HFF-Myc (cell line): ENCODE measurements around the gene GLYATL1.

Experiments used
- DNase-seq: peaks from one replicate; pipeline ENCODE4 v3.0.0-alpha.2; 2011; ENCODE audit warnings: low read depth; ENCODE audit errors: extremely low read depth
- H3K4me3 ChIP-seq: replicated peaks from 2 replicates; pipeline ENCODE4 v1.5.1; 2011; ENCODE audit warnings: low read depth, mild to moderate bottlenecking, control low read depth, low read length
- CTCF ChIP-seq: IDR thresholded peaks from 2 replicates; pipeline ENCODE4 v1.5.1; 2012; ENCODE audit warnings: mild to moderate bottlenecking, low read depth, low read length, control low read depth; ENCODE audit errors: missing control alignments

Gene GLYATL1

DNA sequence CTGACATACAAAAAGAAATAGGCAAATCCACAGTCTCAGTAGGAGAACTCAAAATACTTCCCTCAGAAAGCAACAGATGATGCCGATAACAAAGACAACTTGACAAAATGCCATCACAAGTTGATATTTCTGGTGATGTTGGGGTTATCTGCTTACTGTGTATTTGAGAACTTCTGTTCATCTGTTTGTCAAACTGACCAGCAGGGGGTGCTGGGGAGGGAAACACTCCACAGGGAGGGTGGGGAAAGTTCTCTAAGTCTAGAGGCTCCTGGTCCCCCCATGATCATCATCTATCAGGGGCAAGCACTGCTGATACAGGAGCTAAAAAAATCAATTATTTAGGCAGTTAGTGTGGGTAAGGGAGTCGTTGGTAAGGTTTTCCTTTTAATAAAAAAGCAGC is 19.2 kb downstream of the GLYATL1 start:
- no peak overlapping the region for H3K4me3 ChIP-seq
- TF ChIP-seq CTCF = peak; percentile 37
- DNase-seq = no peak

DNA sequence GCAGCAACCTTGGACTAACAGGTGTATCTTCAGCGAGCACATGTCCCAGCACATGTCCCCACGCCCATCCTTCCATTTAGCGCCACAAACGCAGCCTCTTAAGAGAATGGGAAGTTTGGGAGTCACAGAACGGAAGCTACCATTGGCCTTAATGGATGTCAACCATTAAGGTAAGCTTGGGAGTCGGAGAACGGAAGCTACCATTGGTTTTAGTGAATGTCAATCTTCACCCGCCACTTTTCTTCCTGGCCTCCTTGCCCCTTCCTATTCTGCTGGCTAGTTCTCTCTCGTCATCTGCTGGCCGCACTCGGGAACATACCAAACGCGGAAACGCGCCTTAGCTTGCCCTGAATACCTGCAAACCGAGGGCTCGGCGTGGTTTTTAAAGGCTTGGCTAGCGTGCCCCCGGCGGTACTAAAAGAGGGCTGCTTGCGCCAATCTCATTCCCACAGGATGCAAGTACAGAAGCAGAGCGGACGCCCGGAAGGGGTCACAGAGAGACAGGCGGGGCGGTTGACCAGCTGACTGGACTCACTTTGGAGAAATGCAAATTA is 24.3 kb downstream of the GLYATL1 start:
- no peak overlapping the region for H3K4me3 ChIP-seq
- TF ChIP-seq CTCF = peak; percentile 17
- DNase-seq = peak; percentile 26

- H3K4me3 ChIP-seq = no peak overlapping the region
- DNase-seq = no peak
- no peak for TF ChIP-seq CTCF
Observed at GRCh38 chr11:58965246-58965985, 26.1 kb downstream of the GLYATL1 start.

- no peak for DNase-seq
- no peak overlapping the region for H3K4me3 ChIP-seq
Observed at GRCh38 chr11:58968251-58968711, 29.0 kb downstream of the GLYATL1 start.

DNA sequence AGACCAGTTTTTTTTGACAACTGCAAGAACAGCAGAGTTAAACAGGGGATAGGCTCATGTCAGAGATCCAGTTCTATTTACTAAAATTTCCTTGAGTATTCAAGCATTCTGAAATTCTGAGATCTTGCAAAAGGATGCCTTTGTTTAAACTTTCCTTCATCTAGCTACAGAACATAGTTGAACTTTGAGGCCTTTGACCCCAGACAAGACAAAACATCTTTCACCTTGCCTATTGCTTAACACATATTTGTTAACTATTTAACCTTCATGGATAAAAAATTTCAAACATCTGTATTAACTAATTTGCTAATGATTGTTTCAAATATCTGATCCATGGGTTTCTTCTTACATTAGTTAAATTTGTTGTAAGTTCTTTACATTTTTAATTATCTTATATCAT is 38.2 kb downstream of the GLYATL1 start:
- no peak for DNase-seq
- H3K4me3 ChIP-seq = no peak overlapping the region
- TF ChIP-seq CTCF = no peak

More at GRCh38 chr11:58968251-58968711, 29.0 kb downstream of the GLYATL1 start:
- TF ChIP-seq CTCF = no peak

DNA sequence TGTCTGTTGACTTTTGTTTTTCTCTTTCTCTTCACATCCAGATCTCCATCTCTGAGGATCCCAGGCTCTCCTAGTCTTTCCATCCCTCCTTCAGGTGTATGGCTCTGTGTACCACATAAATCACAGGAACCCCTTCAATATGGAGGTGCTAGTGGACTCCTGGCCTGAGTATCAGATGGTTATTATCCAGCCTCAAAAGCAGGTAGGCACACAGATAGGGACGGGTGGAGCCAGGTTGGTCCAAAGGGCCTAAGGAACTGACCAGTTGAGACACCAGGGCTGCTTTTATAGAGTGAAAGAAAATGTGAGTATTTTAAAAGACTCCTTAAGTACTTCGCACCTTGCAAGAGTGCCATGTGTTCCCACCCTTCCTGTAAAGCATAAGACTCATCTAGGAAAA is 39.9 kb downstream of the GLYATL1 start:
- TF ChIP-seq CTCF = no peak
- no peak overlapping the region for H3K4me3 ChIP-seq
- no peak for DNase-seq
